Measurements from ENCODE around the gene SCGB3A1.

- TF ChIP-seq CTCF (IDR thresholded peaks at IDR 0.05): no peak
- TF ChIP-seq POLR2A (IDR thresholded peaks at IDR 0.05): no peak
Measured at GRCh38 chr5:180580681-180581080, 10.6 kb downstream of the SCGB3A1 start.
